Astrocyte of the spinal cord (primary cell): ENCODE results near the gene ZNF783.
"Not testable (repeated sequence)": the region's sequence is repeated elsewhere in the genome, so short reads cannot be mapped to it uniquely, and the experiment has no call there.

Experiments
- DNase-seq: peaks from one replicate; pipeline ENCODE4 v3.0.0; 2011; ENCODE audit warnings: low read depth, low spot score
- H3K4me3 ChIP-seq: 2 replicates; pipeline ENCODE4 v1.5.1; 2011; ENCODE audit warnings: low read depth, mild to moderate bottlenecking, low read length, moderate library complexity
- CTCF ChIP-seq: IDR thresholded peaks from 2 replicates; pipeline ENCODE4 v1.5.1; 2012; ENCODE audit warnings: low read depth, mild to moderate bottlenecking, low read length, inconsistent platforms
- in situ Hi-C: cut with HindIII; loops from 2 replicates; pipeline ENCODE4 v1.10.0; 2017; ENCODE audit warnings: low sequenced_read_pairs

Gene ZNF783

GRCh38 chr7:149223176-149223575 lies 38.8 kb upstream of the ZNF783 start:
- no peak for DNase-seq
- in situ Hi-C loops: no loop called here
- H3K4me3 ChIP-seq: no peak overlapping the region
- no peak for TF ChIP-seq CTCF

DNA sequence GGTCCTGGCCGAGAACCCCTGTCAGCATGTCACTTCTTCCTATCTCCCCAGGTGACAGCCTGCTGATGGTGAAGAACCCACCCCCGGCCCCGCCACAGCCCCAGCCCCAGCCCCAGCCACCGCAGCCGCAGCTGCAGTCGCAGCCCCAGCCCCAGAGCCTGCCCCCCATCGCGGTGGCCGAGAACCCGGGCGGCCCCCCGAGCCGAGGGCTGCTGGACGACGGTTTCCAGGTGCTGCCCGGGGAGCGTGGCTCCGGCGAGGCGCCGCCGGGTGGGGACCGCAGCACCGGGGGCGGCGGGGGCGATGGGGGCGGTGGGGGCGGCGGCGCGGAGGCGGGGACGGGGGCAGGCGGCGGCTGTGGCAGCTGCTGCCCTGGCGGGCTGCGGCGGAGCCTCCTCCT lies 38.2 kb upstream of the ZNF783 start:
- no peak for DNase-seq
- TF ChIP-seq CTCF: no peak
- no peak overlapping the region for H3K4me3 ChIP-seq
- in situ Hi-C loops: no loop called here

- DNase-seq: no peak
- no peak overlapping the region for H3K4me3 ChIP-seq
- in situ Hi-C loops: no loop called here
- no peak for TF ChIP-seq CTCF
Measured at GRCh38 chr7:149224352-149224751, 37.6 kb upstream of the ZNF783 start.

GRCh38 chr7:149225106-149225505 lies 36.9 kb upstream of the ZNF783 start:
- no peak overlapping the region for H3K4me3 ChIP-seq
- in situ Hi-C loops: no loop called here
- DNase-seq: no peak
- no peak for TF ChIP-seq CTCF

GRCh38 chr7:149225656-149226055 lies 36.3 kb upstream of the ZNF783 start:
- TF ChIP-seq CTCF: no peak
- in situ Hi-C loops: no loop called here
- no peak overlapping the region for H3K4me3 ChIP-seq
- no peak for DNase-seq

DNA sequence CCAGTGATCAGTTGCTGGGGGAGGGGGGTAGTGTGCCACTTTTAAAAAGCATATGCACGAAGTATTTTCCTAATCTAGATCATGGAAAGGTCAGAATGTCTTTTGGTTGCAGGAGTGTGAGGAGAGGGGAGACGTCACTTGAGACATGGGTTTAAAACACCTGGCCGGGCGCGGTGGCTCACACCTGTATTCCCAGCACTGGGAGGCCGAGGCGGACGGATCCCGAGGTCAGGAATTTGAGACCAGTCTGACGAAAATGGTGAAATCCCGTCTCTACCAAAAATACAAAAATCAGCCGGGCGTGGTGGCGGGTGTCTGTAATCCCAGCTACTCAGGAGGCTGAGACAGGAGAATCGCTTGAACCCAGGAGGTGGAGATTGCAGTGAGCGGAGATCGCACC lies 35.6 kb upstream of the ZNF783 start:
- DNase-seq, in situ Hi-C loops, H3K4me3 ChIP-seq: not testable (repeated sequence)

GRCh38 chr7:149226840-149227494 lies 35.0 kb upstream of the ZNF783 start:
- no peak overlapping the region for H3K4me3 ChIP-seq
- no peak for TF ChIP-seq CTCF
- DNase-seq: no peak
- in situ Hi-C loops: no loop called here
